Hematopoietic multipotent progenitor cell treated with erythropoietin and hydrocortisone succinate and interleukin-3 and kit ligand, for 4 days (in vitro differentiated cells): ENCODE measurements around the gene HLA-A.

Source experiments
- DNase-seq: peaks from one replicate; pipeline ENCODE4 v3.0.0-alpha.2; 2015

HLA-A gene

GRCh38 chr6:29935273-29935955 is 6.9 kb upstream of the HLA-A start:
- no peak for DNase-seq

GRCh38 chr6:29938746-29939508 is 3.4 kb upstream of the HLA-A start:
- DNase-seq = no peak

GRCh38 chr6:29941016-29941415 is 1.3 kb upstream of the HLA-A start:
- DNase-seq = peak; percentile 8

GRCh38 chr6:29941471-29941870 is 861 bp upstream of the HLA-A start:
- peak; percentile 34 for DNase-seq

GRCh38 chr6:29941916-29942274 is 437 bp upstream of the HLA-A start:
- DNase-seq = no peak

GRCh38 chr6:29943053-29943966 is 978 bp downstream of the HLA-A start:
- DNase-seq = no peak

- DNase-seq = no peak
Measured at GRCh38 chr6:29945281-29945820, 3.0 kb downstream of the HLA-A start.

GRCh38 chr6:29946223-29947076 is 4.1 kb downstream of the HLA-A start:
- no peak for DNase-seq

GRCh38 chr6:29947077-29947980 is 5.0 kb downstream of the HLA-A start:
- DNase-seq = no peak

GRCh38 chr6:29948277-29948676 is 5.9 kb downstream of the HLA-A start:
- no peak for DNase-seq

GRCh38 chr6:29949934-29950333 is 7.6 kb downstream of the HLA-A start:
- DNase-seq = no peak

- DNase-seq = no peak
Measured at GRCh38 chr6:29951882-29952281, 9.6 kb downstream of the HLA-A start.

- DNase-seq = no peak
Measured at GRCh38 chr6:29953001-29953441, 10.7 kb downstream of the HLA-A start.

- DNase-seq = no peak
Measured at GRCh38 chr6:29953686-29954085, 11.4 kb downstream of the HLA-A start.

- no peak for DNase-seq
Measured at GRCh38 chr6:29954272-29954671, 11.9 kb downstream of the HLA-A start.

GRCh38 chr6:29955783-29956182 is 13.5 kb downstream of the HLA-A start:
- no peak for DNase-seq

- DNase-seq = no peak
Measured at GRCh38 chr6:29956518-29956917, 14.2 kb downstream of the HLA-A start.

GRCh38 chr6:29958046-29958445 is 15.7 kb downstream of the HLA-A start:
- no peak for DNase-seq

GRCh38 chr6:29958921-29959320 is 16.6 kb downstream of the HLA-A start:
- DNase-seq = no peak

GRCh38 chr6:29959467-29959866 is 17.1 kb downstream of the HLA-A start:
- no peak for DNase-seq

- no peak for DNase-seq
Measured at GRCh38 chr6:29961966-29962365, 19.6 kb downstream of the HLA-A start.
